WERI-Rb-1 (cell line): ENCODE measurements around the gene MROH2A.

ENCODE experiments used
- DNase-seq: peaks from one replicate; pipeline ENCODE4 v3.0.0-alpha.2; 2020
- H3K27ac ChIP-seq: fragments of 250-450 bp; sonication (Bioruptor Pico); 2 replicates; pipeline ENCODE4 v1.5.1; 2020; ENCODE audit warnings: mild to moderate bottlenecking, moderate library complexity
- H3K27me3 ChIP-seq: fragments of 250-450 bp; sonication (Bioruptor Pico); 2 replicates; pipeline ENCODE4 v1.5.1; 2021; ENCODE audit warnings: mild to moderate bottlenecking, low read depth, moderate library complexity; ENCODE audit not compliant: insufficient read depth, severe bottlenecking
- H3K36me3 ChIP-seq: fragments of 250-450 bp; sonication (Bioruptor Pico); 2 replicates; pipeline ENCODE4 v1.5.1; 2020; ENCODE audit warnings: mild to moderate bottlenecking, moderate library complexity
- H3K4me3 ChIP-seq: 2 replicates; pipeline ENCODE4 v1.5.1; 2011; ENCODE audit warnings: low read depth, mild to moderate bottlenecking, control low read depth, low read length
- H3K9me3 ChIP-seq: fragments of 250-450 bp; sonication (Bioruptor Pico); 2 replicates; pipeline ENCODE4 v1.5.1; 2021; ENCODE audit warnings: mild to moderate bottlenecking, moderate library complexity; ENCODE audit not compliant: severe bottlenecking
- TF ChIP-seq, protein P1 (sequence below): IDR thresholded peaks from 2 replicates; pipeline ENCODE4 v1.5.1; 2011; ENCODE audit warnings: low read depth, mild to moderate bottlenecking, control low read depth, inconsistent platforms, low read length

Gene MROH2A

DNA sequence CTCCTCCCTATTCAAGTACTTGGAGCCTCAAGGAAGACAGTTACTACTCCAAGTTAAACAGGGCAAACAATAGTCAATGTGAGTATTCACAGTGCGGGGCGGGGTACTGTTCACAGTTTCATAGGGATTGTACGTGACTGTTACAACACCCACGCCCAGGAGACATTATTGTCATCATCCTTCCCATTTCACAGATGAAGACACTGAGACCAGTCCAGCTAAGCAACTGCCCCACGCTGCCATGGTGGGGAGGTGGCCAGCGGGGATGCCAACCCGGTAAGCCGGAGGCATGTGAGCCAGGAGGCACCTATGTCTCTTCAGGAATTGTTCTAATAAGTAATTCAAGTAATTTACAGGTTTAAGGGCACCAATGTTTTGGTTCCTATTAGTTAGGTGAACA, 75.2 kb downstream of the MROH2A start:
- peaks cover 58% of the 10 kb centered on the region for H3K36me3 ChIP-seq
- H3K27me3 ChIP-seq = no peaks in the 10 kb centered on the region
- H3K4me3 ChIP-seq = peak overlapping the region; percentile 76
- peak overlapping the region; percentile 97 for H3K27ac ChIP-seq
- TF ChIP-seq, protein P1, sequence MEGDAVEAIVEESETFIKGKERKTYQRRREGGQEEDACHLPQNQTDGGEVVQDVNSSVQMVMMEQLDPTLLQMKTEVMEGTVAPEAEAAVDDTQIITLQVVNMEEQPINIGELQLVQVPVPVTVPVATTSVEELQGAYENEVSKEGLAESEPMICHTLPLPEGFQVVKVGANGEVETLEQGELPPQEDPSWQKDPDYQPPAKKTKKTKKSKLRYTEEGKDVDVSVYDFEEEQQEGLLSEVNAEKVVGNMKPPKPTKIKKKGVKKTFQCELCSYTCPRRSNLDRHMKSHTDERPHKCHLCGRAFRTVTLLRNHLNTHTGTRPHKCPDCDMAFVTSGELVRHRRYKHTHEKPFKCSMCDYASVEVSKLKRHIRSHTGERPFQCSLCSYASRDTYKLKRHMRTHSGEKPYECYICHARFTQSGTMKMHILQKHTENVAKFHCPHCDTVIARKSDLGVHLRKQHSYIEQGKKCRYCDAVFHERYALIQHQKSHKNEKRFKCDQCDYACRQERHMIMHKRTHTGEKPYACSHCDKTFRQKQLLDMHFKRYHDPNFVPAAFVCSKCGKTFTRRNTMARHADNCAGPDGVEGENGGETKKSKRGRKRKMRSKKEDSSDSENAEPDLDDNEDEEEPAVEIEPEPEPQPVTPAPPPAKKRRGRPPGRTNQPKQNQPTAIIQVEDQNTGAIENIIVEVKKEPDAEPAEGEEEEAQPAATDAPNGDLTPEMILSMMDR = no peak
- H3K9me3 ChIP-seq = no peaks in the 10 kb centered on the region
- no peak for DNase-seq

DNA sequence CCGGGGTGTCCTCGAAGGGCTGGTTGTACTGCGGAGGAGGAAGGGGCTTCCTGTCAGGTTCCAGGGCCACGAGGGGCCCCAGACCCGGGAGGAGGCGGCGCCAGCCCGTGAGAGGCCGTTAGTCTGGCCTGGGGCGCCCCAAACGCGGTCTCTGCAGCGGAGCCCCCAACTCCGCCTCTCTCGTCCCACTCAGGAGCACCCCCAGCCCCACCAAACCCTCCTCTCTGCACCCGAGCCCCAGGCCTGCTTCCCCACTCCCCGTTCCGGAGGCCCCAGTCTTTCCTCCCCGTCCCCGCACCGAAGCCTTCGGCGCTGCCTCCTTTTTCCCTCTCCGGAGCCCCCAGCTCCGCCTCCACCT, 75.7 kb downstream of the MROH2A start:
- TF ChIP-seq, protein P1 = no peak
- no peaks in the 10 kb centered on the region for H3K9me3 ChIP-seq
- H3K27me3 ChIP-seq = no peaks in the 10 kb centered on the region
- no peak for DNase-seq
- H3K27ac ChIP-seq = peak overlapping the region; percentile 97
- H3K36me3 ChIP-seq = peaks cover 53% of the 10 kb centered on the region
- H3K4me3 ChIP-seq = peak overlapping the region; percentile 76

DNA sequence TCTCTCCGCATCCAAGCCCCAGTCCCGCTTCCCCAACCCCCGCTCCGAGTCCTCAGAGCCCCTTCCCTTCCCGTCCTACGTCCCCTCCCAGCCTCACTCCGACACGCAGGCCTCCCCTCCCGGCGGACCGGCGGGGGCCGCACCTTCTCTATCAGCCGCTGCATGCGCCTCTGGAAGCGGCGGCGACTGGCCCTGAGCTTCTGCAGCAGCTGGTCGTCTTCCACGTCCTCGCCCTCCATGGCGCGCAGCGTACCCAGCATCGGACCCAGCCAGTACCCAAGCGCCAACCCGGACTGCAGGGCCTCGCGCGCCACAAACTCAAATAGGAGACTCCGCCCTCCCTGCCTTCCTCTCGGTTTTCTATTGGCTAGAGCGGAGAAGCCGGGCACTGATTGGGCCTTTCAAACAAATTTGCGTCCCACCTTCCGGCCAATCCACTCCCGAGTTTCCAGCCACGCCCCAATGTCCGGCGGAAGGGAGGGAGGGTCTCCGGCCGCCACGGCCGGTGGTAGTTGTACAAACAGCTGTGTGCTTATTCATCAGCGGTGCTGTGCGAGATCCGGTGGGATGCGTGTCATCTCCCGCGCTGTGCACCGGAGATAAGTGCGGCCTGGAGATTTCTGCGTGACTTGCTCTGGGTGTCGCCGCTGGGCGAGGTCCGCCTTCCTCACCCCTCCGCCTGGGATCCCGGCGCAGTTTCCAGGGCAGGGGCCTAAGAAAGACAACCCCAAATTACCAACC, 76.3 kb downstream of the MROH2A start, which contains the start of gene HJURP:
Gene HJURP, minus strand, starts transcription at position 295 of the 741 bp plus-strand sequence. Its CDS starts 35 bp downstream, at position 260.
- Histone ChIP-seq H3K4me3 (peak within 1 kb of the TSS; percentile 76), H3K36me3 (peaks cover 48% of the 10 kb centered on the region), H3K27me3 (no peaks in the 10 kb centered on the region), H3K27ac (peak within 1 kb of the TSS; percentile 97), H3K9me3 (no peaks in the 10 kb centered on the region)
- TF ChIP-seq, protein P1 = no peak
- DNase-seq = peak; percentile 95

DNA sequence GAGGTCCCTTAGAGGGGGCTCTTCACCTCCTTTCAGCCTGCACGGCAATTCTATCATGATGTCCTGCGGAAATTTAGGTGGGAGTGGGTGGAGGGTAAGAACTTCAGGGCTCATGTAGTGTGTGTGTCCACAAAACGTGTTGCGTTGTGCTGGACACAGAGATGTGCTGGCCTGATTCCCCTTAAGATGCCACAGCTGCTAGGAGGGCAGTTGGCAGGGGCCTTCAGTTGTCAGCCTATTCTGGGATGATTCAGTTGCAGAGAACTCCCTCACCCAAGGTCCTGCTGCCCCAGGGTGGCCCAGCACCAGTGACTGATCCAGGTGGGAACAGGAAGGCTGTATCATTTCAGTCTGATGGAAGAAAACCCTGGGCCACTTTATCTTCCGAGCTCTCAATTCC, 77.2 kb downstream of the MROH2A start:
- Histone ChIP-seq H3K36me3 (peaks cover 38% of the 10 kb centered on the region), H3K9me3 (no peaks in the 10 kb centered on the region), H3K27me3 (no peaks in the 10 kb centered on the region), H3K27ac (peak overlapping the region; percentile 97), H3K4me3 (no peak overlapping the region)
- TF ChIP-seq, protein P1 = no peak
- no peak for DNase-seq

DNA sequence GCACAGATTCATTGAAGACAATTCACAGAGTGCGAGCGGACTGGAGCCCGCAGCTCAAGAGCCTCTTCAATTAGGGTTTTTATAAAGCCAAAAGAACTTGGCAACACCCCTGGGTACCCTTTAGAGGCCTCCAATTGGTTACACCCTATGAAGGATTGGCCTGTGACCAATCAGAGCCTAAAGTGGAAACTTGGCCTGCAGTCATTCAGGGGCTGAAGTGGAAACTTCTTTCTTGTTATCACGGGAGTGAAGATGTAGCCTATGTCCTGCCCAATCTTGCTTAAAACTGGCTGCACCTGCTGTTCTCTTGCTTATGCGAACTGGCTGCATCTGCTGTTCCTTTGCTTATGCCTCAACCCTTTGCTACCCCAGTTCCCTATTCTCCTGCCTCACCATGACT, 78.1 kb downstream of the MROH2A start:
- Histone ChIP-seq H3K27ac (no peak overlapping the region), H3K36me3 (peaks cover 30% of the 10 kb centered on the region), H3K4me3 (no peak overlapping the region), H3K27me3 (no peaks in the 10 kb centered on the region), H3K9me3 (no peaks in the 10 kb centered on the region)
- no peak for DNase-seq
- TF ChIP-seq, protein P1 = no peak
